HG03439 (cell line): ENCODE data around the gene WDFY3.
"Not testable (repeated sequence)": the region's sequence is repeated elsewhere in the genome, so short reads cannot be mapped to it uniquely, and the experiment has no call there.

ENCODE experiments used
- ATAC-seq: cut with Tn5 transposase; IDR thresholded peaks from one replicate; pipeline ENCODE4 v1.9.1; 2021; ENCODE audit warnings: mild to moderate bottlenecking, moderate library complexity; ENCODE audit not compliant: unreplicated experiment

Gene WDFY3

GRCh38 chr4:84806541-84806940, 159.9 kb downstream of the WDFY3 start:
- not testable (repeated sequence) for ATAC-seq

DNA sequence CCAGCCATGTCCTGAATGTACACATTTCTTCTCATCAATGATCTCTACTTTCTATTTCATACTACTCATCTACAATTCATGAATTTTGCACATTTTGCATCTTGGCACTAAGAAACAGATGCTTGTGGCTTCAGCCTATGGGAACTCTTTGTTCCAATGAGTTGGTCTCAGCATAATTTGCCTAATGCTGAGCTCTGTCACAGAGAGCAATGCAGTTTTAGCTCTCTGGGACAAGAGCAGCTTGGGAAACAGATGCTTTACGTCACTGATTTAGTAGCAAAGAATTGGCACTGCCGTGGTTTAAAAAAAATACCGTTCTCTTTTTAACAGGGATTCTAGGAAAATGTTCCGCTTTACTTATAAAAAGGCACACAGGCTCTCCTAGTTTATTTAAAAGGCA, 162.4 kb downstream of the WDFY3 start:
- ATAC-seq = no peak

GRCh38 chr4:84803720-84804119, 162.8 kb downstream of the WDFY3 start:
- no peak for ATAC-seq

GRCh38 chr4:84803116-84803515, 163.4 kb downstream of the WDFY3 start:
- ATAC-seq = no peak

DNA sequence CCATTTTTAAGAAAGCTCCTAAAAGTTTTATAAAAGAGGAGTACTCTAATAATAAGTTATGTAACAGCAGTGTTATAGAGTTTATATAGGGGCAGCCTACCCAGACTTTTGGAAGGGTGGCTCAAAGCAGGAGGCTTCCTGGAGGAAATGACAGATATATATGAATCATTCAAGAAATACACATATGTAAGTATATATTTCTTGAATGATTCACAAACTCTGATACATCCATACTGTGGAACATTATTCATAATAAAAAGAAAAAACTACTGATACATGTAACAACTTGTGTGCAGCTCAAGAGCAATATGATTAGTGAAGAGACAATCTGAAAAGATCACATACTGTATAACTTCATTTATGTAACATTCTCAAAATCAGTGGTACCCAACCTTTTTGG, 166.2 kb downstream of the WDFY3 start:
- no peak for ATAC-seq

DNA sequence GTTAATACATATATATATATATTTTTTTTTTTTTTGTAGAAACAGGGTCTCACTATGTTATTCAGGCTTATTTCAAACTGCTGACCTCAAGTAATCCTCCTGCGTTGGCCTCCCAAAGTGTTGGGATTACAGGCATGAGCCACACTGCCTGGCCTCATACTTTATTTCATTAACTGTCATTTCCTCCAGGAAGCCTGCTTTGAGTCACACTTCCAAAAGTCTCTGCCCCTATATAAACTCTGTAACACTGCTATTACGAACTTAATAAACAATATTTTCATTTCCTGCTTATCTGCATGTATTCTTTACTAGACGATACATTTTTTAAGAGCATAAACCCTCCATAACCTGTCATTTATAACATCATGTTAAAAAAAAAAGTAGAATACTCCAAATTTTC, 167.2 kb downstream of the WDFY3 start:
- no peak for ATAC-seq

GRCh38 chr4:84796394-84796793, 170.1 kb downstream of the WDFY3 start:
- no peak for ATAC-seq

GRCh38 chr4:84792366-84793301, 173.9 kb downstream of the WDFY3 start:
- ATAC-seq = no peak

- ATAC-seq = no peak
Measured at GRCh38 chr4:84790769-84791565, 175.5 kb downstream of the WDFY3 start.

GRCh38 chr4:84786478-84786877, 180.0 kb downstream of the WDFY3 start:
- ATAC-seq = no peak

DNA sequence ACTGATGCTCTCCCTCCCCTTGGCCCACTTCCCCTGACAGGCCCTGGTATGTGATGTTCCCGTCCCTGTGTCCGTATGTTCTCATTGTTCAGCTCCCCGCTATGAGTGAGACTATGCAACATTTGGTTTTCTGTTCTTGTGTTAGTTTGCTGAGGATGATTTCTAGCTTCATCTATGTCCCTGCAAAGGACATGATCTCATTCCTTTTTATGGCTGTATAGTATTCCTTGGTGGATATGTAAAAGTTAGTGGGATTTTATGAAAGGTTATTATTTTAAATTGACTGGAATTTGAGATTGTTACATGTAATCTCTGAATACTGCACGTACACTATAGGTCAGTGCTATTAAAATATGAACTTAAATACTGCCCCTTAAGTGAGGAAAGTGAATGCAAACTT, 184.0 kb downstream of the WDFY3 start:
- ATAC-seq = no peak

GRCh38 chr4:84780719-84781118, 185.8 kb downstream of the WDFY3 start:
- no peak for ATAC-seq

DNA sequence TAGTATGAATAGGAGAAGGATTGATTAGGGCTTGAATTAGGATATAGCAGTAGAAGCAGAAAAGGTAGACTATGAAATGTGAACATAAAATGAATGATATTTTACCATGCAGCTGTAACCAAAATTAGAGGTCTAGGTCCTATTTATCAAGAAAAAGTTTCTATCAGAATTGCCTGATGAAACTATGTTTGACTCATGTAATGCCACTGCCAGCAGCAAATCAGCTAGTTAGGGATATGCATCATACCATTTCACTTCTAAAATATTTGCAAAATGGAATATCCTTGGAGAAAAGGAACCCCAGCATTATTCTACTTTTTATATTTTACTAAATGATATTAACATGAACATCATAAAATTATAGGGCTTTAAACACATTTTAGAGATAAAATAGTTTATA, 188.4 kb downstream of the WDFY3 start:
- ATAC-seq = no peak

DNA sequence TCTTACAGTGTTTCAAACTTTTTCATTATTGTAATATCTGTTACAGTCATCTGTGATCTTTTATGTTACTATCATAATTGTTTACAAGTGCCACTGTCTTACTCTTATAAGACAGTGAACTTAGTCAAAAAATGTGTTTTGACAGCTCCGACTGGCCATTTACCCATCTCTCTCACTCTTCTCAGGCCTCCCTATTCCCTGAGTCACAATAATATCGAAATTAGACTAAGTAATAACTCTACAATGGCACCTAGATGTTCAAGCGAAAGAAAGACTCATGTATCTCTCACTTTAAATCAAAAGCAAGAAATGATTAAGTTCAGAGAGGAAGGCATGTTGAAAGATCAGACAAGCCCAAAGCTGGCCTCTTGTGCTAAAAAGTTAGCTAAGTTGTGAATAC, 199.3 kb downstream of the WDFY3 start:
- no peak for ATAC-seq

GRCh38 chr4:84753321-84753972, 213.0 kb downstream of the WDFY3 start:
- no peak for ATAC-seq

DNA sequence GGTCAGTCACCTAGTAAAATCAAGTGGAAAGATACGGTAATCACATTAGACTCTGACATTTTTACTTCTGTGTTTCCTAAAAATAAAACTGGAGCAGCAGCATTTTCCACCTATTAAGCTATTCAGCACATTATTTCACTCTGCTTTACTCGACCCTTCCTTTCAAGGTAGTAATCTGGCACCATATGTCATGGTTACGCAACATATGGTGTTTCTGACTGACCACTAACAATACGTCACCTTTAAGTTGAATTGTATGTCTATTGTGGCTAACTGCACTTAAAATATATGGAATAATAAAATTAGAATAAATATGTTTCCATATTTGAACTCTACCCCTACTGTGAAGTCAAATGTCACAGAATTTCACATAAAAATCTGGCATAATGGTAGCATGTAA, 214.8 kb downstream of the WDFY3 start:
- ATAC-seq = no peak

DNA sequence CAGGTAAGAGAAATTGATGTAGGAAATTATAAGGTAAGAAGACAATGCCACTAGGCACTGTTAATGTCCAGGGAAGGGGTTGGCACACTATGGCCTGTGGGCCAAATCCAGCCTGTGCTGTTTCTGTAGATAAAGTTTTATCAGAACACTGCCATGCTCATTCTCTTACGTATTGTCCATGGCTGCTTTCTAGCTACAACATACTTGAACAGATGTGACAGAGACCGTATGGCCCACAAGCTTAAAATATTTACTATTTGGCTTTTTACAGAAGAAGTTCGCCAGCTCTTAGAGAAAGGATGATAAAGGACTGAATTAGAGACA, 215.6 kb downstream of the WDFY3 start:
- ATAC-seq = no peak

- peak; percentile 63 for ATAC-seq
Measured at GRCh38 chr4:84750260-84750959, 216.1 kb downstream of the WDFY3 start.

DNA sequence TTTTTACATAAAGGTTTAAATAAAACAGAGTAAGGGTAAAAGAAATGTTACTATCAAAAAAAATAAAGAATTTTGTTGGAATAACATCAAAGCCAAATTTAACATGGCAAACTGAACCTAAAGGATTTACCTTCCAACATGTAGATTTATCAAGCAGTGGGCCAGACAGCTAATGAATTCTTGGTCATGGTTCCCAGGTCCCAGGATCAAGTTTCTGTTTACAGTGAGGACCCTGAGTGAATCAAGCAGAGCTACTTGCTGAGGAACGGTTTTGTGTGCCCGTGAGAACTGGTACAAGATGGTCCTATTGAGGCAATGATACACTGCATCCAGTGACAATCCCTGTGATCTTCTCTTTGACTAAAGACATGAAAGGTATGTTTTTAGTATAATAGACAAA, 226.4 kb downstream of the WDFY3 start:
- ATAC-seq = no peak

GRCh38 chr4:84738622-84739021, 227.9 kb downstream of the WDFY3 start:
- no peak for ATAC-seq

DNA sequence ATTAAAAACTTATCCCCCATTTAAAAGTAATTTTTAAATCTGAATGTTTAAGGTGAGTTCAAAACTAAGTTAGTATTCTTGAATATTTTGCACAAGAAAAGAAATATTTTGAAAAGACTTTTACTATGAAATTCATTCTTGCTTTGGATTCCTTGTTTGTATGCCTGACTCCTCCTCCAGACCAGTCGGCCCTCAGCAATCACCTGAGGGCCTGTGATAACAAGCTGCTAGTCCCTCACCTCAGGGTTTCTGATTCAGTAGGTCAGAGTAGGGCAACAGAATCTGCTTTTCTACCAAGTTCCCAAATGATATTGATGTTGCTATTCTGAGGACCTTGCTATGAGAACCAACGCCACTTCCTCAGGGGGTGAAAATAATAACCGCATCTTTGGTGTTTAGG, 228.8 kb downstream of the WDFY3 start:
- no peak for ATAC-seq
